Epithelial cell of proximal tubule (primary cell): ENCODE measurements around the gene MTFP1. TPM values are rescaled to one million over a fixed set of nuclear protein-coding genes. Genes with fewer than 3 reads are reported as not detected.
"Not testable (repeated sequence)": the region's sequence is repeated elsewhere in the genome, so short reads cannot be mapped to it uniquely, and the experiment has no call there.

Experiments
- DNase-seq: peaks from one replicate; pipeline ENCODE4 v3.0.0-alpha.2; 2011; ENCODE audit warnings: low read depth
- H3K4me3 ChIP-seq: 2 replicates; pipeline ENCODE4 v1.5.1; 2011; ENCODE audit warnings: low read depth, mild to moderate bottlenecking, low read length
- CTCF ChIP-seq: conservative IDR thresholded peaks from 2 replicates; pipeline ENCODE4 v1.5.1; 2012; ENCODE audit warnings: low read depth, mild to moderate bottlenecking, low read length
- total RNA-seq: library from RNA; depleted of rRNA; stranded (reverse); fragments of >200 nt; gene quantifications from 2 replicates; pipeline ENCODE4 v1.2.3, GENCODE V29; 2015

The MTFP1 gene
- total RNA-seq, 1 donor from 2014 or later = 79.7 TPM

GRCh38 chr22:30455075-30455840 lies 29.7 kb downstream of the MTFP1 start:
- no peak for DNase-seq
- TF ChIP-seq CTCF = no peak
- no peak overlapping the region for H3K4me3 ChIP-seq

- DNase-seq = no peak
- TF ChIP-seq CTCF = no peak
These were observed 32.4 kb downstream of the MTFP1 start for GRCh38 chr22:30457981-30458380.

GRCh38 chr22:30459181-30460052 lies 33.8 kb downstream of the MTFP1 start:
- DNase-seq = no peak
- no peak overlapping the region for H3K4me3 ChIP-seq
- TF ChIP-seq CTCF = no peak

More at GRCh38 chr22:30457981-30458380, 32.4 kb downstream of the MTFP1 start:
- H3K4me3 ChIP-seq = no peak overlapping the region

- no peak overlapping the region for H3K4me3 ChIP-seq
- TF ChIP-seq CTCF = no peak
- DNase-seq = no peak
These were observed 34.6 kb downstream of the MTFP1 start for GRCh38 chr22:30460147-30460546.

GRCh38 chr22:30460555-30460954 lies 35.0 kb downstream of the MTFP1 start:
- not testable (repeated sequence) for H3K4me3 ChIP-seq, DNase-seq

GRCh38 chr22:30469165-30469564 lies 43.6 kb downstream of the MTFP1 start:
- H3K4me3 ChIP-seq = no peak overlapping the region
- no peak for TF ChIP-seq CTCF
- DNase-seq = no peak

- TF ChIP-seq CTCF = no peak
- H3K4me3 ChIP-seq = no peak overlapping the region
- no peak for DNase-seq
These were observed 45.1 kb downstream of the MTFP1 start for GRCh38 chr22:30470655-30471054.
